GM21717 (cell line): Measurements from ENCODE around the gene LIN7C.
A peak's percentile ranks its signal among the peaks of the same experiment; 100 is the strongest.

Experiments used
- ATAC-seq: cut with Tn5 transposase; IDR thresholded peaks from one replicate; pipeline ENCODE4 v1.9.1; 2021; ENCODE audit warnings: mild to moderate bottlenecking, moderate library complexity; ENCODE audit not compliant: unreplicated experiment

Gene LIN7C

GRCh38 chr11:27512238-27512637 lies 5.7 kb upstream of the LIN7C start:
- ATAC-seq, result no peak

DNA sequence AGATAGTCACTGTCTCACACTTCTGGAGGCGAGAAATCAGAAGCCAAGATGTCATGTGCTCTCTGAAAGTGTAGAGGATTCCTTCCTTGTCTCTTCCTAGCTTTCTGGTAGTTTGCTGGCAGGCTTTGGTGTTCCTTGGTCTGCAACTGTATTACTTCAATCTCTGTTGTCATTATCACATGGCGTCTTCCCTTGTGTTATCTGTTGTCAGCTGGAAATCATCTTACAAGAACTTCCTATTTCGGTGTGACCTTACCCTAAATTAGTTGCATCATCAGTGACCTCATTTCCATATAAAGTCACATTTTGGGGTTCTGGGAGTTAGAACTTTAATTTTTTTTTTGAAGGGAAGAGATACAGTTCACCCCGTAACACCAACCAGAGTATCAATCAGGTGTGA lies 3.3 kb upstream of the LIN7C start:
- no peak for ATAC-seq

DNA sequence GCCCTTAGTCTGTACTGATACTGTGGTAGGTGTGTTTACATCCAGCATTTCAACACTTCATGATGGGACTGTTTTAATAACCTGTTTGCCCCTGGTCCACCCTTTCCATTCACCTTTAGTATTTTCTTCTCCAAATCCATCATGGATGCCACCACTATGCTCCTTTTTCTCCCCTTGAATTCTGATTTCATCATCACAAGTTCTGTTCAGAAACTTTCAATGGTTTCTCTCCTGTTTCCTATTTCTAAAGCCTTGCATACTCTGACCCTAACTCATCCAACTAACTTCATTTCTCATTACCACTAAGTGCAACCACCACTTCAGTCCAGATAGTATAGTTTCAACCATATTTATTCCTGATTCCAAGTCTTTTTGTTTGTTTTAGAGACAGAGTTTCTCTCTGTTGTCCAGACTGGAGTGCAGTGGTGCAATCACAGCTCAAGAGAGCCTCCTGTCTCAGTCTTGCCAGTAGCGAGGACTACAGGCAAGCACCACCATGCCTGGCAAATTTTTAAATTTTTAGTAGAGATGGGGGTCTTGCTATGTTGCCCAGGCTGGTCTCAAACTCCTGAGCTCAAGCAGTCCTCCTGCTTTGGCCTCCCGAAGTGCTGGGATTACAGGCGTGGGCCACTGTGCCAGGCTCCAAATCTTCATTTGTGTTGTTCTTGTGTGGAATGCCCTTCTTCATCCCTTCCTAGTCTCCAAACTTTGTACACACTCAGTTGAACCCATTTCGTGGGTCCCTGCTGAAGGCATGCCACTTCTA lies 1.2 kb upstream of the LIN7C start:
- ATAC-seq, result no peak

GRCh38 chr11:27505781-27506180 lies 788 bp downstream of the LIN7C start:
- ATAC-seq, result peak; percentile 3

DNA sequence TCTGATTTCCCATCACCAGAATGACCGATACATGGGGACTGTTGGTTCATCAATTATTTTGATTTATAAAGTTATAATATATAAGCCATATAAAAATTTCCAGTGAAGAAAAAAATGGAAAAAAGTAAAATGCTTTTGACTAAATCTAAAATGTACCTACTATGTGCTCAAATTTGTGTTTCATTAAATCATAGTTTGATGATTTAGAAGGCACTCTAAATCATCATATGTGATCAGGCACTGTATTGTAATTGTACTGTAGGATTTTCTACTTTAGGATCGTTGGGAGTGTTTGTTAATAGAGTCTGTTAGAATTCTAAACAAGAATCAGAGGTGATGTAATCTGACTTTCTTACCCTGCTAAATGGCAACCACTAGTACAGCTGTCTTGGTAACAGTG lies 2.4 kb downstream of the LIN7C start:
- ATAC-seq, result no peak

- ATAC-seq, result no peak
These were observed 5.5 kb downstream of the LIN7C start for GRCh38 chr11:27501100-27501499.

- ATAC-seq, result no peak
These were observed 8.7 kb downstream of the LIN7C start for GRCh38 chr11:27497911-27498310.

DNA sequence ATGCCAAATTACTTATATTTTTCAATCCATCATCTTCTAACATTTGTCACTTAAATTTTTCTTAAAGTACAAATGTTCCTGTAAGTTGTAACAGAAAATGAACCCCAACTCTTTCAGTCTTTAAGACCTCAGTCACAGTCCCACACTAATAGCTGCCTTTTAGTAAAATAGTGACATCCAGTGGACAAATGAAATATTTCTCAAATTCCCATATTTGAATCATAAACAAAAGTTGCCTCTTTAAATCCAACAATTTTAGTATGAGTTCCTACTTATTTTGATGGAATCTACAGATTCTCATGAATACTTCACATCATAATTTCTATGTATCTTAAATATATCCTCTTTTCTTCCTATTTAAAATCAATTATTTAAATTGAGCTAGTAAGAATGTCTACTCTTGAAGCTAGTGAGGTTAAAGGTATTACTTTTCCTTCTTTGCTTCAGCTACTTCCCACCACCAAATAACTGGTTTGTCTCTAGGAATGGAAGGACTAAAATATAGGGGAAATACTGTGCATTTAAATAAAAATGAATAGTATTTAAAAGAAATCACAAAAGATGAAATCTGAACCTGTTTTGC lies 9.2 kb downstream of the LIN7C start:
- ATAC-seq, result peak; percentile 71

DNA sequence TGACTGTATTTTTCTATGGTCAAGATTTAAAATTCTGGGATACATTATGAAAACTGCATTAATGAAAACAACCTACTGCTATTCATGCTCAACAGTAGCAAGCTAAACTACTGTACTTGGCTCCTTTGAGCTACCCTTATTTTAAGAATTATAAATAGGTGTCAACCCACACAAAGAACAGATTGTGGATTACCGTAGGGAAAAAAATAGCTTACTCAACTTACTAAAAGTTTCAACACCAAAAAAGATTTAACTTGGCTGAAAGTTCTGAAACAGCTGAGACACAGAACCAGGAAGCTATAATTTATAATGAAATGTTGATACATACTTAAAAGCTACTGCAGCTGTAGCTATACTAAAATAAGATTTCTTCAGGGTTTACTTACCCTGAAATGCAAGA lies 10.1 kb downstream of the LIN7C start:
- no peak for ATAC-seq

GRCh38 chr11:27495710-27496300 lies 10.8 kb downstream of the LIN7C start:
- no peak for ATAC-seq

DNA sequence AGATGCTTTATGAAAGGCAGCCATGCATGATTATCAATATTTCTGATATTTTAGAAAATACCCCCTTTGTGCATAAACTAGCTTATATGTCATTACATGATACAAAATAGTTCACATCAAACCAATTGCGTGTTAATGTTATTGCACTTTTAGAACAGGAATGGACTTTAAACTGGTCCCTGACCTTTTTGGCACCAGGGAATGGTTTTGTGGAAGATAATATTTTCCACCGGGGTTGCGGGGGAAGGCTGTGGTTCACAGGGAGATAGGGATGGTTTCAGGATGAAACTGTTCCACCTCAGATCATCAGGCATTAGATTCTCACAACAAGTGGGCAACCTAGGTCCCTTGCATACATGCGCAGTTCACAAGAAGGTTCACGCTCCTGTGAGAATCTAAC lies 17.5 kb downstream of the LIN7C start:
- no peak for ATAC-seq

- no peak for ATAC-seq
These were observed 18.9 kb downstream of the LIN7C start for GRCh38 chr11:27487706-27488105.

DNA sequence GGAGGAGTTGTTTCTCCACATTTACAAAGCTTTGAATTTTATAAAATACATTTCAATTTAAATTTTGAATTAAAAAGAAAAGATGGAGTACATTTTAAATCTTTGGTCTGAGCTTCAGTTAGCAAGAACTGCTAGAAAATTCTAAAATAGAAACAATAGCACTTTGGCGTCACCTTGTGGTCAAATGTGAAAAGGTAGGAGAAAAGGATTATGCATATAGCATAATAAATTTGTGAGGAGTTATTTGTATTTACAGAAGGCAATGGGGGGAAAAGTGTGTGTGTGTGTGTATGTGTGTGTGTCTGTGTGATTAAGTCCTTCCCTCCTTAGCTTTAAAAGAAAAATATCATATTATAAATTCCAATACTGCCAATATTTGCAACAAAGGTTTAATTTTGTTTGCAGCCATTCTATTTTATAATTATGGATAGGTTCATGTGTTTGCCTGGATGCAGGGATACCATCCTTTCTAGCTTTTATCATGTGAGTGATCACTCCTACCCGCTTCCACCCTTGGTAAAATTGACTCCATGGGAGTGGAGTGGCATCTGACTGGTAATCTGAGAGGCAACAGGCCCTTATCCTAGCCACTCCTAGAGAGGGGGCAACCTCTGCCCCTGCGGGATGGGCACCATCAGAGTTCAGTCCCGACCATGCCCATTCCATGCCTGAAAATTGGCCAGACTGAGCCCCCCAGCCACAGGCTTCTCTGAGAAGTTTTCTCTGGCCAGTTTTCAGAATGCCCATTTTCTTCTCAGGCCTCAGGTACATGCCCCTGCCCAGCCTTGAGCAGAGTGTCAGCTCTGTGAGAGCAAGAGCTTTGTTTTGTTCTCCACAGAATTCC lies 20.4 kb downstream of the LIN7C start:
- no peak for ATAC-seq

DNA sequence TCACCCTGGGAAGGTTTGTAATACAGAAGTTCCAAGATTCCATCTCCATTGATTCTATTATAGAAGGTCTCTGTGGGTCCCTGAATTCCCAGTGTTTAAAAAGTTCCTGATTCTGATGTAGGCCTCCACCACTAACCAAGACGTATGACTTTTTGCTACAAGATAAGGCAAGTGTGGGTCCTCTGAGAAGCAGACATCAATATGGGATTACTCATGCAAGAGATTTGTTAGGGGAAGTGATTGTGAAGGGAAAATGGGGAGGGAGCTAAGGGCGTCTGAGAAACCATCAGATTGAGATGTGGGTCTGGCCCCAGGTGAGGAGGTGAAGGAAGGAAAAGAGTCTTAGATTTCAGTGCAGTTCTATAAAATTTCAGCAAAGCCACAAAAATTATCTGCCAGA lies 23.8 kb downstream of the LIN7C start:
- no peak for ATAC-seq

GRCh38 chr11:27481992-27482391 lies 24.6 kb downstream of the LIN7C start:
- ATAC-seq, result no peak

DNA sequence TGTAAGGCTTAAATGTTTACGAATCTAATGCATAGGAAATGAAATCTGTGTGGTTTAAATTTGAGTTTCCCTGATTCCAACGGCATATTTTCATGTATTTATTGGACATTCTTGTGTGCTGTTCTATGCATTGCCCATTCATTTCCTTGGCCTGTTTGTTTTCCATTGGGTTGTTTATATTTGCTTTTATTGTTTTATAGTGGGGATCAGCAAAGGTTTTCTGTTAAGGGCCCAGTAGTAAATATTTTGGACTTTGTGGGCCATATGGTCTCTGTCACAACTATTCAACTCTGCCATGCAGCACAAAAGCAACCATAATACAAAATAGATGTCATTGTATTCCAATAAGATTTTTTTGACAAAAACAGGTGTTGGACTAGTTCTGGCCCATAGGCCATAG lies 28.7 kb downstream of the LIN7C start:
- no peak for ATAC-seq

GRCh38 chr11:27477243-27477642 lies 29.3 kb downstream of the LIN7C start:
- no peak for ATAC-seq

- ATAC-seq, result no peak
These were observed 30.9 kb downstream of the LIN7C start for GRCh38 chr11:27475622-27476021.

DNA sequence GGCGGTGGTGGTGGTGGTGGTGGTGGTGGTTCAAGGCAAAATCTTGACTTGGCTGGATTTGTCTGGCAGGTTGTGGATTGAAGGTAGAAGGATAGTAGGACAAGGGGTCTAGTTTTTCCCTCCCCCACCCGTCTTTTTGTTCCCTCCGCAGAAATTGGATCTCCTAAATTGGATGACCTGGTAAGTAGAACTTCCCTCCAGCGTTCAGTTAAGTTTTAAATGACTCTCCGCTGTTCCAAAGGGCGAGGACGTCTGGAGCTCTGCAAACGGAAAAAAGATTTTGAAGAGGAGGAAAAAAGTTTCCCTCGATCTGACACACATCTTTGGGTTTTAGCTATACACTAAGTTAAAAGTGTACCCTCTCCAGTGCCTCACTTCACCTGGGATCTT lies 33.6 kb downstream of the LIN7C start:
- ATAC-seq, result no peak

DNA sequence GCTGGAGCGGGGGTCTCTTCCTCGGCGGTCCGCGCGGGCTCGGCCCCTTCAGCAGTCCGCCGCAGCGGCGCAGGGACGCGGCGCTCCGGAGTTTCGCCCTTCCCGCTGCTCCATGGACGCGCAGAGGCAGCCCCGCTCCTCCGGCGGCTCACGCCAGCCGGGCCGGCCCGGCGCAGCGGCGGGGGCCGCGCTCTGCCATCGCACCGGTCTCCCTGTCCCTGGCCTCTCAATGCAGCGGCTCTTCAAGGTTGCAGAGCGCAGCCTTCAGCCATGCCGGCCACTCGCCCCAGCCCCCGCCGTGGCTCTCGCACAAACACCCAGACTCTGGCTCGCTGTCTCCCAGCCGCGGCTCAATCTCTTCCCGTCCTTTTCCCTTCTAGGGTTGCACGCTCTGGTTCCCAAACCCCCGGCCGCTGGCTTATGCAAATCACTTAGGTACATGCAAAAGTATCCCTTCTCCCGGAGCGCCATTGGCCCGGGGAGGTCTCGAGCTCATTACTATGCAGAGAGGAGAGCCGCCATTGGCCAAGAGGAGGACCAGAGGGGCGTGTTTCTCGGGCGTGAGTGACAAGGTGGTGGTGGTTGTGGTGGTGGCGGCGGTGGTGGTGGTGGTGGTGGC lies 34.1 kb downstream of the LIN7C start, which contains the start of gene LGR4:
LGR4 (minus strand) TSS at position 393 of the 619 bp plus-strand sequence. CDS start 488 bp downstream, outside the sequence.
- peak; percentile 94 for ATAC-seq
